ENCODE results near the gene PTTG2. TPM values are rescaled to one million over a fixed set of nuclear protein-coding genes. Genes with fewer than 3 reads are reported as not detected.
A peak's percentile ranks its signal among the peaks of the same experiment; 100 is the strongest.

Gene PTTG2
- total RNA-seq, 1 experiment from 2014 or later, result not detected

DNA sequence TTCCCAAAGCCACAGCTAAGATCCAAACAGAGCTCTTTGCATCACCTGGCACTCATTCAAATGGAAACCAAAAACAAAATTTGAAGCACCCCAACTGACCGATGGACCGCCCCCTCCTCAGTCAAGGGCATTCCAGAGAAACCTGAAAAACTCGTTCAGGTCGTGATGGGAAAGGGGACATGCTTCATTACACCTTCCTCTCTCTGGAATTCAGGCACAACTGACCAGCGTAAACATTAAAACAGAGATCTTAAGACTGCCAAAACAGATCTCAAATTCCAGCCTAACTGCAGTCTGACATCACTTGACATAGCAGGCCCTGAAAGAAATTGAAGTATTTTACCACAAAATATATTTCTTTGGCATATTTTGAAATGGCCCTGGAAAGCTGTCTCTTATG is 28.5 kb downstream of the PTTG2 start:
- DNase-seq, result no peak
- Histone ChIP-seq H3K4me3 (no peak overlapping the region), H3K9me3 (replicated peaks) (no peaks in the 10 kb centered on the region), H3K36me3 (no peaks in the 10 kb centered on the region), H3K27me3 (no peaks in the 10 kb centered on the region), H3K27ac (no peak overlapping the region), H3K4me1 (no peaks in the 10 kb centered on the region; the same call in 1 of the 2 replicates)

GRCh38 chr4:37989398-37990260 is 29.4 kb downstream of the PTTG2 start:
- no peak overlapping the region for H3K27ac ChIP-seq
- no peaks in the 10 kb centered on the region for H3K36me3 ChIP-seq
- no peak for DNase-seq
- no peaks in the 10 kb centered on the region; the same call in 1 of the 2 replicates for H3K4me1 ChIP-seq
- H3K27me3 ChIP-seq, result no peaks in the 10 kb centered on the region
- H3K9me3 ChIP-seq (replicated peaks), result no peaks in the 10 kb centered on the region
- no peak overlapping the region for H3K4me3 ChIP-seq

- H3K9me3 ChIP-seq (replicated peaks), result no peaks in the 10 kb centered on the region
- H3K27me3 ChIP-seq, result no peaks in the 10 kb centered on the region
- H3K4me3 ChIP-seq, result no peak overlapping the region
- H3K27ac ChIP-seq, result no peak overlapping the region
- H3K36me3 ChIP-seq, result no peaks in the 10 kb centered on the region
- no peaks in the 10 kb centered on the region; the same call in 1 of the 2 replicates for H3K4me1 ChIP-seq
- no peak for DNase-seq
Measured at GRCh38 chr4:37990731-37991245, 30.6 kb downstream of the PTTG2 start.

DNA sequence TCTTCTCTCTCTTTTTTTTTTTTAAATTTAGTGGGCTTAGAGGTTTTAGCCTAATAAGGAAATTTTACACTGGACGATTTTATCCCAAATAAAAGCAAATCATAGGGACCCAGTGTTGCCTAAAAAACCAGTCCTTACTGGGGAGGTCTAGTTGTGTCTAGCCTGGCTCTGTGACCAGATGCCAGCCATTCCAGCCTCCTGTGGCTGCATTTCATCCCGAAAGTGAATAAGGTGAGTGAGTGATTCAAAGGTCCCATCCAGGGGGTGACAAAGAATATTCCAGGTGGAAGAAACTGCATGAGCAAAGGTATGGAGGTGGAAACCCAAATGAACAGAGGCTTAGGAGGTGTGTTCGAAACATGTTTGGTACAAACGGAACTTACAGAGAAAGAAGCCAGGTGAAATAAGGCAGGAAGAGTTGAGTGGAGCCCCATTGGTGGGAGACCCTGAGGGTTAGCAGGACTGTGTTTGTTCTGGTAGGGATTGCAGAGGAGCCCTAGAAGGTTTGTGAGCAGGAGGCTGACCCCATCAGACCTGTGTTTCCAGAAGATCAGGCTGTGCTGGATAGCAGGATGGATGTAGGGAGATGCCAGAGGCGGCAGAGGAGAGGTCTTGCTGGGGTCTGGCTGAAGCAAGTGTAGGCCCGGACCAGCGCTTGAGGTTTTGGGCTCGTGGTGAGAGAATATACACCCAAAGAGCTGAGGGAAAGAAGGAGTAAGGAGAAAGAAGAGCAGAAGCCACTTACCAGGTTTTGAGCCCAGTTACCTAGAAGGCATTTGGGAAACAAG is 31.6 kb downstream of the PTTG2 start:
- Histone ChIP-seq H3K27me3 (no peaks in the 10 kb centered on the region), H3K27ac (no peak overlapping the region), H3K9me3 (replicated peaks) (no peaks in the 10 kb centered on the region), H3K36me3 (no peaks in the 10 kb centered on the region), H3K4me1 (no peaks in the 10 kb centered on the region; the same call in 1 of the 2 replicates), H3K4me3 (no peak overlapping the region)
- DNase-seq, result no peak

GRCh38 chr4:37993806-37994205 is 33.6 kb downstream of the PTTG2 start:
- H3K27ac ChIP-seq, result no peak overlapping the region
- no peak overlapping the region for H3K4me3 ChIP-seq
- DNase-seq, result no peak
- no peaks in the 10 kb centered on the region for H3K9me3 ChIP-seq (replicated peaks)
- H3K4me1 ChIP-seq, result peaks cover 7% of the 10 kb centered on the region
- H3K27me3 ChIP-seq, result no peaks in the 10 kb centered on the region
- H3K36me3 ChIP-seq, result no peaks in the 10 kb centered on the region

- H3K4me3 ChIP-seq, result no peak overlapping the region
- DNase-seq, result no peak
- peaks cover 7% of the 10 kb centered on the region for H3K4me1 ChIP-seq
- H3K27ac ChIP-seq, result no peak overlapping the region
- no peaks in the 10 kb centered on the region for H3K27me3 ChIP-seq
- no peaks in the 10 kb centered on the region for H3K36me3 ChIP-seq
- no peaks in the 10 kb centered on the region for H3K9me3 ChIP-seq (replicated peaks)
Measured at GRCh38 chr4:37994569-37994968, 34.4 kb downstream of the PTTG2 start.

GRCh38 chr4:37995299-37995821 is 35.2 kb downstream of the PTTG2 start:
- H3K27me3 ChIP-seq, result no peaks in the 10 kb centered on the region
- peaks cover 7% of the 10 kb centered on the region for H3K4me1 ChIP-seq

DNA sequence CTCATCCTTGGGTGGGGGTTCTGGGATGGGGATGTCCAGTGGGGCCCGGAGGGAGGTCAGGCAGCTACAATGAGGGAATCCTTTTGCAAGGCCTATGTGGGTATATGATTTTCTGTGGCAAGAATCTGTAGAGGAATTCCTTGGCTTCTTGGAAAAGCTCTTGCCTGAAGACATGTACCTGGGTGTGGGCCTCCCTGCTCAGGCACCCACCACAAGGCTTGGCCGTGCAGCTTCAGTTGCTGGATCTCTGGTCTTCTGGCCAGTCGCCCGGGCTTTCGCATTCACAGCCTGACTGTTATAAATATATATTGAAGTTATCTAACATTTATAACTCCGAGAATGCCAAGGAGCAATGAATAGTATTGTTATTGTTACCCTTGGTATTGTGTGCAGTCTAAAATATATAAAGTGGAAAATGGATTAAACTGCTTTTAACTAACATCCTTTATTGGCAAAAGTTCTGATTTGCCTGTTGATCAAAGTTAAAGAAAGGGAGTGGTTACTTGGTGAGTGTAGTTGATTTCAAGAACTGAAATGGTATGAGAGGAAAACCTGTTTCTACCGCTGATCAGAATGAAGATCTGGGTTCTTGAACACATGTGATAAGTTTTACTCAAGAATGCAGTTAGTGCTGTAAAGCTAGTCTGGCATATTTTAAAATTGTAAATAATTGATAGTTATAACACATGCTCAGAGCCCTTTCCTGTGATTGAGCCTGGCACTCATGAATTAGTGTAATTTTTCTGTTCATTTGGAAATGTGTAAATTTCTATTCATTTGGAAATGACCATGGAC is 36.0 kb downstream of the PTTG2 start:
- Histone ChIP-seq H3K4me1 (peaks cover 7% of the 10 kb centered on the region), H3K27me3 (no peaks in the 10 kb centered on the region), H3K9me3 (replicated peaks) (no peaks in the 10 kb centered on the region), H3K4me3 (no peak overlapping the region), H3K36me3 (no peaks in the 10 kb centered on the region), H3K27ac (no peak overlapping the region)
- no peak for DNase-seq

More at GRCh38 chr4:37995299-37995821, 35.2 kb downstream of the PTTG2 start:
- H3K4me3 ChIP-seq, result no peak overlapping the region
- no peak overlapping the region for H3K27ac ChIP-seq
- no peak for DNase-seq
- no peaks in the 10 kb centered on the region for H3K9me3 ChIP-seq (replicated peaks)
- no peaks in the 10 kb centered on the region for H3K36me3 ChIP-seq

DNA sequence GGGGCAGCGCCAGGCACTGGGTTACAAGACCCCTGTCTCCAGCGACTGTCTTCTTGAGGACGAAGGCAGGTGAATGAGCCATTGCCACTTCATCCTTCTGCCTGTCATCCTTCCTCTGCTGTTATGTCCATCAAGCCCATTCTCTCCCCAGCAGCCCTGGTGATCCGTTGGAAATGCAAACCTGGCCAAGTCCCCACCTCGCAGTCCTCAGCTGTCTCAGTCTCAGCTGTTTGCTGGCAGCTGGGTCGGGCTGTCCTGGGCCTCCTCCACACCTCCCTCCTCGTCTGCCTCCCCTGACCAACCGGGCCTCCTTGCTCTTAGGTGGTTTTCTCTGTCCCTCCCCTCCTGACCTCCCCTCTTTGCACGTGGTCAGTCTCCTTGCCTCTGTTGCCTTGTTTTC is 38.0 kb downstream of the PTTG2 start:
- H3K27ac ChIP-seq, result no peak overlapping the region
- no peak overlapping the region for H3K4me3 ChIP-seq
- H3K4me1 ChIP-seq, result peaks cover 20% of the 10 kb centered on the region
- no peaks in the 10 kb centered on the region for H3K36me3 ChIP-seq
- no peaks in the 10 kb centered on the region for H3K9me3 ChIP-seq (replicated peaks)
- no peaks in the 10 kb centered on the region for H3K27me3 ChIP-seq
- DNase-seq, result peak; percentile 49 to 61

DNA sequence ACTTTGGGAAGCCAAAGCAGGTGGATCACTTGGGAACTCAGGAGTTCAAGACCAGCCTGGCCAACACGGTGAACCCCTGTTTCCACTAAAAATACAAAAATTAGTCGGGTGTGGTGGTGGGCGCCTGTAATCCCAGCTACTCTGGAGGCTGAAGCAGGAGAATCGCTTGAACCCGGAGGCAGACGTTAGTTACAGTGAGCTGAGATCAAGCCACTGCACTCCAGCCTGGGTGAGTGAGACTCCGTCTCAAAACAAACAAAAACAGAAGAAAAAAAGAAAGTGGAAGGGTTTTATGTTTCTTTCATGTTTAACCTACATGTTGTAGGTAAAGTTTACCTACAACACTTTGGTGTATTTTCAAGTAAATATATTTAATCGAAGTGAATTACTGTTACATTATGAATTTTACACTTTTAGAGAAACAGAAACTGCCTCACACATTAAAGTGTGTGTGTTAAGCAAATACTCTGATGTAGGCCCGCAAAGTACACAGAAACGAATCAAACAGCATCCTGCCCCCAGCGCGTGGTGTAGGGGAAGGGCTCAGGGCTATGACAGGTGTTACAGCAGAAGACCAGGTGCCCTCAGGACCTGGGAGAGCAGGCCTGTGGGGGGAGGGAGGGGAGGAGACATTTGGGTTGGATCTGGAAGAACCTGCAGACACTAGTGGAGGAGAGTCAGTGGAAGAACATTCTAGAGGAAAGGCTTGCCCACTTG is 39.0 kb downstream of the PTTG2 start:
- H3K9me3 ChIP-seq (replicated peaks), result no peaks in the 10 kb centered on the region
- H3K27me3 ChIP-seq, result no peaks in the 10 kb centered on the region
- DNase-seq, result no peak
- no peak overlapping the region for H3K4me3 ChIP-seq
- H3K27ac ChIP-seq, result no peak overlapping the region
- H3K36me3 ChIP-seq, result no peaks in the 10 kb centered on the region
- peaks cover 20% of the 10 kb centered on the region for H3K4me1 ChIP-seq

GRCh38 chr4:37999965-38000364 is 39.8 kb downstream of the PTTG2 start:
- Histone ChIP-seq H3K27ac (no peak overlapping the region), H3K9me3 (replicated peaks) (no peaks in the 10 kb centered on the region), H3K36me3 (no peaks in the 10 kb centered on the region), H3K4me3 (no peak overlapping the region), H3K4me1 (peaks cover 20% of the 10 kb centered on the region), H3K27me3 (no peaks in the 10 kb centered on the region)
- no peak for DNase-seq

DNA sequence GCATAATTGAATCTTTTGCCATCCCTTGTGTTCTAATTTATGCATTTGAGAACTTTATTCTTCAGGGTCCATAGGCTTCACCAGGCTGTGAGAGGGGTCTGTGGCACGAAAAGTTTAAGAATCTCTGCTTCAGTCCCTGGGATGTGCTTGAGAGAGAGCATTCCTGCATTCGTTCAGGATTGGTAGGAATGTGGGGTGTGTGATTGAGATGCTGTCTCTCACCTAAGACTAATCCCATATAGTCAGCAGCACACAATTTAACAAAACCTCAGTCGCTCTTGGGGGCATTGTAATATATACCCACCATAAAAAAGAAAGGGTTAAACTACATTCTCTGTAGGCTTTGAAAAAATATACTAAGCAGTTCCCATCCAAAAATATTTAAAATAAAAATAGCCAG is 41.7 kb downstream of the PTTG2 start:
- no peaks in the 10 kb centered on the region for H3K36me3 ChIP-seq
- no peak for DNase-seq
- no peak overlapping the region for H3K4me3 ChIP-seq
- no peaks in the 10 kb centered on the region for H3K27me3 ChIP-seq
- peaks cover 20% of the 10 kb centered on the region for H3K4me1 ChIP-seq
- no peaks in the 10 kb centered on the region for H3K9me3 ChIP-seq (replicated peaks)
- no peak overlapping the region for H3K27ac ChIP-seq

DNA sequence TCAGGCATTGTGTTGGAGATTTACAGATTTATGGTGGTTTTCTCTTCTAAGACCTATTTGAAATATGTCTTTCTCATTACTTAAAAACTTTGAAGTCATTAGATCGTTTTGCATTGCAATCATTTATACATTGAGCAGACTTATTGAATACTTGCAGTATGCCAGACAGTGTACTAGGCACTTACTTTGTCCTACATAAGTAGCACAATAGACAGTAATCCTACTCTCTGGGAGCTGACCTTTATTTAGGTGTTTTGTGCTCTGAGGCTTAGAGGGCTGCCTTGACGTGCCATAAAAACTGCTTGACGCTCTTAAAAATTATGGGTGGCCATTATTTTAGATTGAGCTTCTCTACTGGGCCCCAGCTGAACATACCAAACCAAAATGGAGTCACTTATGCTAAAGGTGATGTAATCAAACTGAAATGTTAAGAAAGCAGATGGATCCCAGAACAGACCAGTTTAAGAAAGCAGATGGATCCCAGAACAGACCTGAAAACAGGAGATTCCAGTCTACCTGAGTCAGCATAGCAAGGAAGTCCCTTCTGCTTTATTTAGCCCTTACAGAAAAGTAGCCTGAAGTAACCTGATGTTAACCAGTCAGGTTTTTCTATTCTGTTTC is 42.4 kb downstream of the PTTG2 start:
- Histone ChIP-seq H3K36me3 (no peaks in the 10 kb centered on the region), H3K27ac (no peak overlapping the region), H3K9me3 (replicated peaks) (no peaks in the 10 kb centered on the region), H3K27me3 (no peaks in the 10 kb centered on the region), H3K4me3 (no peak overlapping the region), H3K4me1 (peaks cover 20% of the 10 kb centered on the region)
- no peak for DNase-seq
